Activated CD4-positive, alpha-beta T cell treated with anti-CD3 and anti-CD28 coated beads, Interleukin-2, amount 10 ng/mL, durations not matched to agents 24 days and 14 days (primary cell): ENCODE measurements around the gene COX6B1. TPM values are rescaled to one million over a fixed set of nuclear protein-coding genes. Genes with fewer than 3 reads are reported as not detected.

Experiments
- DNase-seq: peaks from one replicate; pipeline ENCODE4 v3.0.0; 2022
- H3K27ac Mint-ChIP-seq: one replicate; pipeline ENCODE4 v1.8.0; 2022; ENCODE audit warnings: mild to moderate bottlenecking, mixed read lengths
- H3K27me3 Mint-ChIP-seq: one replicate; pipeline ENCODE4 v1.8.0; 2022; ENCODE audit warnings: mixed read lengths
- H3K36me3 Mint-ChIP-seq: one replicate; pipeline ENCODE4 v1.8.0; 2022; ENCODE audit warnings: low read depth, mild to moderate bottlenecking, mixed read lengths
- H3K4me1 Mint-ChIP-seq: one replicate; pipeline ENCODE4 v1.8.0; 2021; ENCODE audit warnings: mixed read lengths
- H3K4me3 Mint-ChIP-seq: one replicate; pipeline ENCODE4 v1.8.0; 2022; ENCODE audit warnings: mild to moderate bottlenecking, moderate library complexity, mixed read lengths
- H3K9me3 Mint-ChIP-seq: one replicate; pipeline ENCODE4 v1.8.0; 2021; ENCODE audit warnings: mixed read lengths
- intact Hi-C: fragments of 100-400 bp; cut with micrococcal nuclease; formaldehyde crosslinking; loops from one replicate; pipeline ENCODE4 v1.15.1; 2023
- total RNA-seq: library from RNA; stranded (reverse); gene quantifications from 2 replicates; pipeline ENCODE4 v1.2.3, GENCODE V29; 2022

Gene COX6B1
- total RNA-seq, 1 donor from 2014 or later = 451 TPM

DNA sequence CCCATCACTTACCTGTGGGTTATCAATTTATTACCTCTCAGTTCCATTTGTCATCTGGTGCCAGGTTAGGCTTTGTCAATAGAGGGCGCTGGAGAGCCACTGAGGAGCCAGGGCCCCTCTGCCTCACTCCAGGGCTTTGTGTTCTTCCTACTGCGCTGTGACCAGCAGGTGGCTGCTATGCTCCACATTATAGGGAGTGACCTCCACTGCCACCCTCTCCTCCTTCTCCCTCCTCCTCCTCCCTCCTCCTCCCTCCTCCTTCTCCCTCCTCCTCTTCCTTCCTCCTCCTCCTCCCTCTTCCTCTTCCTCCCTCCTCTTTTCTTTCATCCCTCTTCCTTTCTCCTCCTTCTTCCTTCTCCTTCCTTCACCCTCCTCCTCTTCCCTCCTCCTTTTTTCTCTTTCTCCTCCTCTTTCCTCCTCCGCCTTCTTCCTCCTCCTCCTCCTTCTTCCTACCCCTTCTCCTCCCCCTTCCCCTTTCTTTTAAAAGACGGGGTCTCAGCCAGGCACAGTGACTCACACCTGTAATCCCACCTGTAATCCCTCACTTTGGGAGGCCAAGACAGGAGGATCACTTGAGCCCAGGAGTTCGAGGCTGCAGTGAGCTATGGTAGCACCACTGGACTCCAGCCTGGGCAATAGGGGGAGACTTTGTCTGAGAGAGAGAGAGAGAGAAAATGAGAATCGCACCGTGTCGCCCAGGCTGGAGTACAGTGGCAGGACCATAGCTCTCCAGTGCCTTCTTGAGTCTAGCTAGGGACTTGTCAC lies 45.9 kb downstream of the COX6B1 start:
- intact Hi-C loops = loop anchor here (1.0 to 5.0 kb wide), 6 partner anchors 23 to 238 kb away; partner anchors contain the start of genes HSPB6 and PROSER3
- Mint-ChIP-seq H3K36me3 (no peaks in the 10 kb centered on the region), H3K27me3 (no peaks in the 10 kb centered on the region)

GRCh38 chr19:35695895-35696422 lies 47.8 kb downstream of the COX6B1 start:
- H3K9me3 Mint-ChIP-seq = no peaks in the 10 kb centered on the region
- H3K27ac Mint-ChIP-seq = no peak overlapping the region
- intact Hi-C loops = no loop called here
- no peaks in the 10 kb centered on the region for H3K36me3 Mint-ChIP-seq
- peaks cover 16% of the 10 kb centered on the region for H3K4me1 Mint-ChIP-seq
- no peaks in the 10 kb centered on the region for H3K27me3 Mint-ChIP-seq
- no peak for DNase-seq
- H3K4me3 Mint-ChIP-seq = no peak overlapping the region

More for the DNA sequence above, 45.9 kb downstream of the COX6B1 start:
- DNase-seq = peak; percentile 97
- peak overlapping the region; percentile 35 for H3K27ac Mint-ChIP-seq
- no peak overlapping the region for H3K4me3 Mint-ChIP-seq
- H3K9me3 Mint-ChIP-seq = no peaks in the 10 kb centered on the region
- peaks cover 14% of the 10 kb centered on the region for H3K4me1 Mint-ChIP-seq

DNA sequence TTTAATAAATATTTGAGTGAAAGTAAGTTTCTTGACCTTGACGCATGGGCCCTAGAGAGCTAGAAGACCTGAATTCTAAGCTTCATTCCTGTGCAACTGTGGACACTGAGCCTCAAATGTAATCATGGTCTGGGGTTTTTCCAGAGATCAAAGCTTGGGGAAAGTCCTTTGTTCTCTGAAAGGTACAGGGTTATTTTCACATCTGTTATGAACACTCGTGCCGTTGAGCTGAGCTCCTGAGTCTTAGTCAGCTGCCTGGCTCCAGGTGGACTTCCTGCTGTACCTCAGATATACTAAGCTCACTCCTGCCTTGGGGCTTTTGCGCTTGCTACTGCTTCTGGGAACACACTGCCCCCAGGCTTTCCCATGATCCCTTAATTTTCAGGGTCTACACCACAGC lies 48.7 kb downstream of the COX6B1 start:
- DNase-seq = peak; percentile 69
- Mint-ChIP-seq H3K4me1 (peaks cover 16% of the 10 kb centered on the region), H3K4me3 (no peak overlapping the region), H3K36me3 (no peaks in the 10 kb centered on the region), H3K27me3 (no peaks in the 10 kb centered on the region), H3K9me3 (no peaks in the 10 kb centered on the region), H3K27ac (peak overlapping the region; percentile 48)
- intact Hi-C loops = no loop called here

- intact Hi-C loops = loop anchor here (1.0 kb wide), 2 partner anchors 9 to 15 kb away; no protein-coding TSS in a partner anchor
- peaks cover 2% of the 10 kb centered on the region for H3K36me3 Mint-ChIP-seq
- peak overlapping the region; percentile 92 for H3K27ac Mint-ChIP-seq
- no peaks in the 10 kb centered on the region for H3K27me3 Mint-ChIP-seq
- H3K9me3 Mint-ChIP-seq = no peaks in the 10 kb centered on the region
- H3K4me1 Mint-ChIP-seq = peaks cover 7% of the 10 kb centered on the region
- peak; percentile 98 for DNase-seq
- peak overlapping the region; percentile 89 for H3K4me3 Mint-ChIP-seq
These were observed 54.3 kb downstream of the COX6B1 start for GRCh38 chr19:35702223-35703012.

DNA sequence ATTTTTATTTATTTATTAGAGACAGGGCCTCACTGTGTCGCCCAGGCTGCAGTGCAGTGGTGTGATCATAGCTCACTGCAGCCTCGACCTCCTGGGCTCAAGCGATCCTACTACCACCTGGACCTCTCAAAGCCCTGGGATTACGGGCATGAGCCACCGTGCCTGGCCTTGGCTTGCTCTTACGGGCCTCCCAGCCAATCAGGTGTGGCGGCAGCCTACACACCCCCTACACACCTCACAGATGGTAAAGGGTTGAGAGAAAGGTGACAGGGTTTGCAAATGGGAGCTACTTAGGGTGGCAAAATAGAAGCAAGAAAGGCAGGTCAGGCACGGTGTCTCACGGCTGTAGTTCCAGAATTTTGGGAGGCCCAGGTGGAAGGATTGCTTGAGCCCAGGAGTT lies 55.2 kb downstream of the COX6B1 start:
- peaks cover 7% of the 10 kb centered on the region for H3K4me1 Mint-ChIP-seq
- H3K4me3 Mint-ChIP-seq = no peak overlapping the region
- no peaks in the 10 kb centered on the region for H3K9me3 Mint-ChIP-seq
- peaks cover 2% of the 10 kb centered on the region for H3K36me3 Mint-ChIP-seq
- DNase-seq = no peak
- intact Hi-C loops = no loop called here
- no peaks in the 10 kb centered on the region for H3K27me3 Mint-ChIP-seq
- no peak overlapping the region for H3K27ac Mint-ChIP-seq

DNA sequence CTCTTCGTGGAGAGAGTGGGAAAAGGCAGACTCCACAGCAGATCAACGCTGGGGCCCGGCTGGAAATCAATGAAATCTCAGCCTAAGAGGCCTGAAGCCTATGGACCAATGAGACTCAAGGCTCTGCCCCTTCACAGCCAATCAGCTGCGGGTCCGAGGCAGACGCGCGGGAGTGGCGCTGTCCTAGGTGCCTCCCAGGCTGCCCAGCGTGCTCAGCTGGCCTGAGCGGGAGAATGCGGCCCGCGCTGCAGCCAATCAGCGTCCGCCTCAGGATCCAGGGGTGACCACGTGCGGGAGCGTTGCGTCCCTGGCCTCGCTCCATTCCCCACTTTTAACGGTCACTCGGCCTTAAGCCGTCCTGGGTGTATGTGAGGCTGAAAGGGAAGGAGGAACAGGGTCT lies 56.1 kb downstream of the COX6B1 start, which contains the start of gene ZBTB32:
Gene ZBTB32 (plus strand): TSS at position 341 of the 400 bp plus-strand sequence. CDS start 10,069 bp downstream, outside the sequence.
- intact Hi-C loops = no loop called here
- Mint-ChIP-seq H3K27ac (no peak within 1 kb of the TSS), H3K4me3 (no peak within 1 kb of the TSS), H3K27me3 (no peaks in the 10 kb centered on the region), H3K9me3 (no peaks in the 10 kb centered on the region), H3K4me1 (peaks cover 7% of the 10 kb centered on the region), H3K36me3 (peaks cover 2% of the 10 kb centered on the region)
- DNase-seq = peak; percentile 72

Other genes with a start within 250 kb of the COX6B1 start
- not detected in 2 replicates for gene FFAR2, start 200.1 kb upstream of the COX6B1 start, total RNA-seq
- gene KRTDAP, start 157.9 kb upstream of the COX6B1 start, total RNA-seq = not detected in 2 replicates
- gene DMKN, start 134.7 kb upstream of the COX6B1 start, total RNA-seq = not detected in 2 replicates
- gene SBSN, start 120.0 kb upstream of the COX6B1 start, total RNA-seq = not detected in 2 replicates
- gene GAPDHS, start 114.9 kb upstream of the COX6B1 start, total RNA-seq = not detected in 2 replicates
- gene TMEM147, start 102.7 kb upstream of the COX6B1 start, total RNA-seq = 132 and 134 TPM in 2 replicates
- gene ATP4A, start 84.7 kb upstream of the COX6B1 start, total RNA-seq = not detected in 2 replicates
- not detected in 2 replicates for gene PMIS2, start 62.1 kb upstream of the COX6B1 start, total RNA-seq
- 45.8 TPM in 2 replicates for gene HAUS5, start 35.6 kb upstream of the COX6B1 start, total RNA-seq
- gene RBM42, start 19.3 kb upstream of the COX6B1 start, total RNA-seq = 114 and 115 TPM in 2 replicates
- gene ETV2, start 6.6 kb upstream of the COX6B1 start, total RNA-seq = 0.93 and 1.1 TPM in 2 replicates
- gene UPK1A, start 18.2 kb downstream of the COX6B1 start, total RNA-seq = 0.77 and 0.92 TPM in 2 replicates
- gene ZBTB32, start 56.2 kb downstream of the COX6B1 start, total RNA-seq = 140 and 142 TPM in 2 replicates
- gene KMT2B, start 69.7 kb downstream of the COX6B1 start, total RNA-seq = 60.0 and 64.5 TPM in 2 replicates
- 62.4 and 75.2 TPM in 2 replicates for gene IGFLR1, start 94.1 kb downstream of the COX6B1 start, total RNA-seq
- gene U2AF1L4, start 97.1 kb downstream of the COX6B1 start, total RNA-seq = 26.9 and 28.2 TPM in 2 replicates
- 44.9 and 46.7 TPM in 2 replicates for gene PSENEN, start 97.3 kb downstream of the COX6B1 start, total RNA-seq
- 7.7 and 11.1 TPM in 2 replicates for gene LIN37, start 100.3 kb downstream of the COX6B1 start, total RNA-seq
- gene HSPB6, start 108.7 kb downstream of the COX6B1 start, total RNA-seq = 0.42 TPM in 1 of 2 replicates, not detected in the other
- 35.2 and 43.6 TPM in 2 replicates for gene PROSER3, start 109.9 kb downstream of the COX6B1 start, total RNA-seq
- 24.6 and 26.4 TPM in 2 replicates for gene ARHGAP33, start 127.2 kb downstream of the COX6B1 start, total RNA-seq
- gene PRODH2, start 164.5 kb downstream of the COX6B1 start, total RNA-seq = not detected in 2 replicates
- gene NPHS1, start 204.2 kb downstream of the COX6B1 start, total RNA-seq = 0.28 TPM in 1 of 2 replicates, not detected in the other
- 1.8 and 2.1 TPM in 2 replicates for gene KIRREL2, start 208.6 kb downstream of the COX6B1 start, total RNA-seq
- 2.0 and 2.4 TPM in 2 replicates for gene APLP1, start 220.3 kb downstream of the COX6B1 start, total RNA-seq